MM.1S (cell line): ENCODE results near the gene CYREN.

Experiments used
- CTCF ChIP-seq: fragments of 300-600 bp; sonication (generic); IDR thresholded peaks from 2 replicates; pipeline ENCODE4 v1.5.1; 2016; ENCODE audit warnings: antibody characterized with exemption, low read length, mixed read lengths
- EZH2 ChIP-seq: fragments of 300-600 bp; sonication (generic); optimal IDR thresholded peaks from 2 replicates; pipeline ENCODE3; 2017; ENCODE audit warnings: low read depth, mild to moderate bottlenecking, antibody characterized with exemption, low read length, mixed read lengths
- EZH2phosphoT487 ChIP-seq: fragments of 300-600 bp; sonication (generic); IDR thresholded peaks from 2 replicates; pipeline ENCODE4 v1.6.1; 2018; ENCODE audit warnings: antibody characterized with exemption, low read length

- TF ChIP-seq CTCF (no peak), EZH2phosphoT487 (no peak), EZH2 (no peak)
Observed at GRCh38 chr7:135185471-135186260, 15.2 kb upstream of the CYREN start.
